WI38 (cell line): ENCODE measurements around the gene MT1F.

ENCODE experiments used
- H3K4me3 ChIP-seq: 2 replicates; pipeline ENCODE4 v1.5.1; 2011; ENCODE audit warnings: low read depth, mild to moderate bottlenecking, control low read depth, low read length
- TF ChIP-seq, protein P1 (sequence below): IDR thresholded peaks from 2 replicates; pipeline ENCODE4 v1.5.1; 2012; ENCODE audit warnings: low read depth, mild to moderate bottlenecking, control low read depth, low read length

MT1F gene

DNA sequence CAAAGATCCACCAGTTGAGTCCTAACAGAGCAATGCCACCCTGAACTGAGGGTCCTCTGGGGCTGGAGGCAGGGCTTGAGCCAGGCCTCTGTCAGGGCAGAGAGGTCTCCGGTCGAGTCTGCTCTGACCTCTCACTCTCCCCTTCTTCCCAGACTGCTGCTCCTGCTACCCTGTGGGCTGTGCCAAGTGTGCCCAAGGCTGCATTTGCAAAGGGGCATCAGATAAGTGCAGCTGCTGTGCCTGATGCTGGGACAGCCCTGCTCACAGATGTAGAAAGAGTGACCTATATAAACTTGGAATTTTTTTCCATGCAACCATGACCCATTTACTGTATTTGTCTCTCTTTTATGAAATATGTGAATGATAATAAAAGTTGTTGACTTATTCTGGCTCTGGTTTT lies 8.5 kb upstream of the MT1F start:
- H3K4me3 ChIP-seq: no peak overlapping the region
- TF ChIP-seq, protein P1, sequence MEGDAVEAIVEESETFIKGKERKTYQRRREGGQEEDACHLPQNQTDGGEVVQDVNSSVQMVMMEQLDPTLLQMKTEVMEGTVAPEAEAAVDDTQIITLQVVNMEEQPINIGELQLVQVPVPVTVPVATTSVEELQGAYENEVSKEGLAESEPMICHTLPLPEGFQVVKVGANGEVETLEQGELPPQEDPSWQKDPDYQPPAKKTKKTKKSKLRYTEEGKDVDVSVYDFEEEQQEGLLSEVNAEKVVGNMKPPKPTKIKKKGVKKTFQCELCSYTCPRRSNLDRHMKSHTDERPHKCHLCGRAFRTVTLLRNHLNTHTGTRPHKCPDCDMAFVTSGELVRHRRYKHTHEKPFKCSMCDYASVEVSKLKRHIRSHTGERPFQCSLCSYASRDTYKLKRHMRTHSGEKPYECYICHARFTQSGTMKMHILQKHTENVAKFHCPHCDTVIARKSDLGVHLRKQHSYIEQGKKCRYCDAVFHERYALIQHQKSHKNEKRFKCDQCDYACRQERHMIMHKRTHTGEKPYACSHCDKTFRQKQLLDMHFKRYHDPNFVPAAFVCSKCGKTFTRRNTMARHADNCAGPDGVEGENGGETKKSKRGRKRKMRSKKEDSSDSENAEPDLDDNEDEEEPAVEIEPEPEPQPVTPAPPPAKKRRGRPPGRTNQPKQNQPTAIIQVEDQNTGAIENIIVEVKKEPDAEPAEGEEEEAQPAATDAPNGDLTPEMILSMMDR: no peak

DNA sequence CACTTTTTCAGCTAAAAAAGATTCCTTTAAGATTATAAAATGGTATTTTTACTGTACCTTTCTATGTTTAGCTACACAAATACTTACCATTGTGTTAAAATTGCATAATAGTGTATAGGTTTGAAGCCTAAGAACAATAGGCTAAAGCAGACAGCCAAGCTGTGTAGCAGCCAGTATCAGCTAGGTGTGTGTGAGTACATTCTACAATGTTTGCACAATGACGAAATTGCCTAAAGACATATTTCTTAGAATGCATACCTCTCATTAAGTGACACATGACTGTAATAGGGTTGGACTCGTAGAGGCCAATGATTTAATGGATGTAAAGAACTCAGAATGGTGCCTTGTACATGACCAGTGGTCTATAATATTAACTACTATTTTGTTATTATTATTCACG lies 7.9 kb upstream of the MT1F start:
- H3K4me3 ChIP-seq: no peak overlapping the region
- TF ChIP-seq, protein P1: no peak

DNA sequence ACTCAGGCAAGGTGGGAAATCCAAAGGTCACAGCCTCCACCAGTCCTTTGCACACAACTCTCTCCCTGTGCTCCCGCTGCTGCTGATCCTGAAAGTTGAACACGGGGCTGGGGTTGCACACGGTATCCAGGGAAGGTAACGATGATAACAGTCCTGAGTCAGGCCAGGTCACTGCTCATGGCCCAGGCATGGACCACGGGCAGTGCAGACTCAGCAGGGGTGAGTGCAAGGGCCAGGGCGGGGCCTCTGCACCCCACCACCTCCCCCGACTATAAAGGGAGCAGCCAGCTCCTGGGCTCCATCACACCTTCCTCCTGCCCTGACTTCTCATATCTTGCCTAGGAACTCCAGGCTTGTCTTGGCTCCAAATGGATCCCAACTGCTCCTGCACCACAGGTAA lies 6.2 kb upstream of the MT1F start, which contains the start of gene MT1B:
Gene MT1B, plus strand, starts transcription at position 301 of the 400 bp plus-strand sequence. Its CDS starts 68 bp downstream, at position 369.
- H3K4me3 ChIP-seq: no peak within 1 kb of the TSS
- TF ChIP-seq, protein P1: no peak

DNA sequence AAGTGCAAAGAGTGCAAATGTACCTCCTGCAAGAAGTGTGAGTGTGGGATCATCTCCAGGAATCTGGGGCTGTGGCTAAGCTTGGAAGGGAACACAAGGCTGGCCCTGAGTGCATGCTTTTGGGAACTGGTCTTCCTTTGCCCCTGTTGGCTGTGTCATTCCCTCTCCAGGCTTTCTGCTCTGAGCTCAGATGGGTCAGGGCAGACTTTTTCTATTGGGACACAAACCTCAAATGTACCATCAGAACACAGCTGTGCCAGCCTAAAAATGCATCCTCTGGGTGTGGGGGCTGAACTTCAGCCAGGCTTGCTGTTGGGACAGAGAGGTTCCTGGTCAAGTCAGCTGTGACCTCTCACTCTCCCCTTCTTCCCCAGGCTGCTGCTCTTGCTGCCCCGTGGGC lies 5.2 kb upstream of the MT1F start:
- TF ChIP-seq, protein P1: no peak
- H3K4me3 ChIP-seq: no peak overlapping the region

DNA sequence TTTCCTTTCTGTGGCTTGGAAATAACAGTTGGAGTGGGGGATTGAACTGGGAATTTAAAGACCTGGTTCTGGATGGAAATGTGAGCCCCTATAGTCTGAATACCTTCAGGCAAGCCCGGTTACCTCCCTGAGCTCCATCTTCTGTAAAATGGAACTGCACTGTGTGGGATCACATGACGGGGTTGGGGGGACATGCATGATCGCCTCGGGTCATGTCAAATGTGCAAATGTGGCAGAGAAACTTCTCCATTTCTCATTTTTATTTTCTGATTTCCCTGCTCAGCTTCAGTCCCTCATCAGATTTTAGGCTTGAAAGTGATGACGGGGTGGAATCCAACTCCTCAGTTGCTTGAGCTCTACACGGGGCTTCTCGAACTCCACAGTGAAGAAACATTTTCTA lies 4.5 kb upstream of the MT1F start:
- no peak overlapping the region for H3K4me3 ChIP-seq
- TF ChIP-seq, protein P1: no peak

DNA sequence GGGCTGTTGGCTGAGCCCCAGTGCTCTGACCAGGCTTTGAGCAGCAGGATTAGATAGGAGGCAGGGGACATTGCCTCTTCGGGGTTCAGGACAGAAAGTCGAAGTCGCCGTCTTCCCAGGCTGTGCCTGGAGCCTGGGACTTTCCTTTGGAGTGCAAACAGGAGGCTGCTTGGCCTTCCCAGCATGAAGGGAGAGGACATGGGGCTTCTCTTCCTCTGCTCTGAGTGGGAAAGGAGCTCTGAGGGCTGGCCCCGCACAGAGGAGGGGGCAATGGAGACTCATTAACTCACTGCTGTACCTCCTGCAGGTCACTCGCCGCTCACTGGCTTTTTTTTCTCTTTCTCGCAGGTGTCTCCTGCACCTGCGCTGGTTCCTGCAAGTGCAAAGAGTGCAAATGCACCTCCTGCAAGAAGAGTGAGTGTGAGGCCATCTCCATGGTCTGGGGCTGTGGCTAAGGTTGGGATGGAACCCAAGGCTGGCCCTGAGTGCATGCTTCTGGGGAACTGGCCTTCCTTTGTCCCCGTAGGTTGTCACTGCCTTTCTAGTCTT lies 642 bp downstream of the MT1F start:
- H3K4me3 ChIP-seq: no peak overlapping the region
- TF ChIP-seq, protein P1: no peak

DNA sequence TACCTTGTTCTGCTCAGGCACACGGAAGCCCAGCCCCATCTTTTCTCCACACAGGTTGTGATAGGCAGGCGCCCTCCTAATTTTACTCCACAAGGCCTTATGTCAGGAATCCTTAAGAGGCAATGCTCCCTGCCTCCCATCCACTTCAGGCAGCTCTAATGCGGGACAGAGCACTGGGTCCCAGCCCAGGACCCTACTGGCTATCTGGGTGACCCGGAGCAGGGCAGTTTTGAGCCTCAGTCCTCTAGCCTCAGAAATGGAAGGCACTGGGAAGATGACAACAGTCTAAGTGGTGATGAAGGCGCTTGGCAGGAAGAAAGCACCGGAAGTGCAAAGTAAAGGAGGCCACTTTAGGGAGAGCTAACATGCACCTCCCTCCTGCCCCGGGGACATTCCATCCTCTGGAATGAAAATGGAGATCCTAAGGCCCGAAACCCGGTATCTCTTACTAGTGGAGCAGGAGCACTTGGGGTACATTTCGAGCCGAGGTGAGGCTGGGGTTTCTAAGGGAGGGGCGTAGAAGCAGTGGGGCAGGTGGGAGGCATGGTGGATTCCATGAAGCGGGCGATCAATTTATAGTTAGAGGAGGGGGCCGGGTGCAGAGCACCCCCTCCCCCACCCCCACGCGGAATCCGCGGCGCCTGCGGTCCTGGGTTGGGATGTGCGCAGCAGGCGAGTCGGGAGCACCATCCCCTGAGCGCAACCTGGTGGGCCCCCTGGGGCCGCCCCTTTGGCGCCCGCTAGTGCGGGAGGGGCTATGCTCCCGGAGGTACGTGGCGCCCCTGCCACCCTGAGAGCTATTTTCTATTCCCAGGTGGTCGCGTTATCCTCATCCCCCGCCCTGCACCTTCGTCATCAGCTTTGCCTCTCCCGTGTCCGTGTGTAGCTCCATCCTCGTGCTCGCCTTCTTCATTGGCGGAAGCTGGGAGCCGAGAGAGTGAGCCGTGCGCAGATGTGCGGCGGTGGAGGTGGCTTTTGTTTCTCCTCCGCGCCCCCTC lies 4.9 kb downstream of the MT1F start:
- TF ChIP-seq, protein P1: no peak
- no peak overlapping the region for H3K4me3 ChIP-seq
